ENCODE results near the gene C5orf58.

Gene C5orf58

DNA sequence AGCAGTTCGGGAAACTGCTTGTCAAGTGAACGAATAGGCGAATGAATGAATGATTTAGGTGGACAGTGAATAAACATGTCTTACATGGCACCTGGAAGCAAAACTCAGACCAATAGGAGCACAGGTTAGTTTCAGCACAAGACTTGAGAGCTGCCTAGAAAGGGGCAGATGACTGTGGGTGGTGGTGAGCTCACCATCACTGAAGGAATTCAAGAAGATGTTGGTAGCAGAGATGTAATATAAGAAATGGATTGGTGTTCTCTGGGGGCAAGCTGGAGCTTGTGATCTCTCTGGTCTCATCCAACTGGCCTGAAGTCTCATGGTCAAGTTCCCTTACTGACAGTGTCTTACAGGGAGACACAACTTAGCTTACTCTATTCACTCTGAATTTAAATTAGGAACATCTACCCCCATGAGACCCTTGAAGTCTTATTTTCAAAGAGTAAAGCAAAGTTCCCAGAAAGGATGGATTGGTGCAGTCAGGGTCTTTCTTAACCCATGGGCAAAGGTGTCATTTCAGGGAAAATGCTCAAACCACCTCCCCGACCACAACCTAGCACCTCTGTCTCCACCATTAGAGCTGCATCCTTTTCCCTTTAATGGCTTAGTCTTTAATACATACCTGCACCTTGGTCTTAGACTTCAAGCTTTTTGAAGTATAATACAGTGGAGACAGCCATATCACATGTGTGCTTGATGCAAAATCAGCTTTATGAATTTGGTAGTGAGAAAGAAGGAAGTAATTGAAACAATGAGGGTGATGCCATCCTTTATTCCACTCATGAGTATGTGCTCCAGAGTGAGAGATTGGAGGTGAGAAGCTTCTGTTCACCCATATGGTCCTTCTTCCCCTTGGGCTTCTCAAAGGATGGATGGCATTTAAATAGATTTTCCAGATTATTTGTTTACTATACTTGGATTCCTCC is 59.7 kb downstream of the C5orf58 start:
- H3K27me3 Mint-ChIP-seq = no peaks in the 10 kb centered on the region
- peak overlapping the region; percentile 95 for H3K27ac Mint-ChIP-seq
- peak overlapping the region; percentile 99 for H3K4me3 Mint-ChIP-seq
- H3K36me3 Mint-ChIP-seq (ENCODE audit: low read depth) = peaks cover 100% of the 10 kb centered on the region
- no peaks in the 10 kb centered on the region for H3K9me3 Mint-ChIP-seq
- H3K4me1 Mint-ChIP-seq (ENCODE audit: low read depth) = peaks cover 87% of the 10 kb centered on the region

DNA sequence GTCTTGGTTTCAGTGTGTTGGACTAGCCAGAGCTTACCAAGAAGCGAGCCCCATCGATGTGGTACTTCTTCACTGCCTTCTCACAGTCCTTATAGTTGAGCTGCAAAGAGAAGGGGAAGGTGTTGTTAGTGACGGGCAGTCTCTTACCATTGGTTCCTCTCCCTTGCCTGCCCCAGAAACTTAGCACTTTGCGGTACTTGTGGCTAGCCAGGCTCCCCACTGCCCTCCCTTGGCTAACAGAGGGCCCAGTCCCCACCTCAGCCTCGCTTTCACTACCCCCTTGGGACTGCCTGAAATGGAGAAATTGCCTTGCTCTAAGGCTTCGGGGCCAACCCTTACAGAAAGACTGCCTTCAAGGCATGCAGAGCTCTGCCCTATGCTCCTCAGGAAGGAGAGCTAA is 60.5 kb downstream of the C5orf58 start:
- peaks cover 87% of the 10 kb centered on the region for H3K4me1 Mint-ChIP-seq (ENCODE audit: low read depth)
- peak overlapping the region; percentile 95 for H3K27ac Mint-ChIP-seq
- no peaks in the 10 kb centered on the region for H3K27me3 Mint-ChIP-seq
- peak overlapping the region; percentile 99 for H3K4me3 Mint-ChIP-seq
- no peaks in the 10 kb centered on the region for H3K9me3 Mint-ChIP-seq
- H3K36me3 Mint-ChIP-seq (ENCODE audit: low read depth) = peaks cover 93% of the 10 kb centered on the region

DNA sequence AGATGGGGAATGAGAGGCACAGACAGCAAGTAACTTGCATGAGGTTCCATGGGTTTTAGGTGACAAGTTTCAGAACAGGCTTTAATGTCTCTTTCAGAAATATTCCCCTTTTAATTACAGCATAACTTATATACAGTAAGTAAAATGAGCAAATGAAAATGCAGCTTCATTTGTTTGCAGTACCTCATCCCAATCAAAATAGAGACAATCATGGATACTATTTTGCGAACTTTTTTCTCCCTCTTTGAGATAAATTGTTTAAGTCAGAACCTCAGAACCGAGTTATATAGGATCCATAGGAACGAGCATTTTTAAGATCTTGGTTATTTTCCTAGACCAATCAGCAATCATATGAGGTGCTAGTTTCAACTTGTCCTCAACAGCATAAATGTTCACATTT is 61.3 kb downstream of the C5orf58 start:
- peak overlapping the region; percentile 95 for H3K27ac Mint-ChIP-seq
- peaks cover 86% of the 10 kb centered on the region for H3K36me3 Mint-ChIP-seq (ENCODE audit: low read depth)
- peaks cover 85% of the 10 kb centered on the region for H3K4me1 Mint-ChIP-seq (ENCODE audit: low read depth)
- no peaks in the 10 kb centered on the region for H3K27me3 Mint-ChIP-seq
- peak overlapping the region; percentile 99 for H3K4me3 Mint-ChIP-seq
- no peaks in the 10 kb centered on the region for H3K9me3 Mint-ChIP-seq

DNA sequence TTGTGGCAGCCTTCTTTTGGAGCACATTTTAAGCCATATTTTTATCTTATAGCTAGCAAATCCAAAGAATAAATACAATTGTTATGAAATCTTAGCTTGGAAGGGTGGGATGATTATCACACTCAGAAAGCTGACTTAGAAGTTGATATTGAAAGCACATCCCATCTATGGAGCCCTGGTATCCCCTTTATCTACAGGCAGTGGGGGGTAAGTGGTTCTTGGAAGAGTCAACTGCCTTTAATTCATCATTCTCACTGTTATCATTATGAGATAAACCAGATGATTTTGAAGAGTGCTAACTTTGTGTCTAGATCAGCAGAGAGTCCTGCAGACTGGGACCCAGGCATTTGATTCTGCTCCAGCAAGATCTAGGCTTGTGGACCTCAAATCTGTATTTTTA is 61.8 kb downstream of the C5orf58 start:
- Mint-ChIP-seq H3K9me3 (no peaks in the 10 kb centered on the region), H3K36me3 (ENCODE audit: low read depth) (peaks cover 81% of the 10 kb centered on the region), H3K27ac (peak overlapping the region; percentile 95), H3K27me3 (no peaks in the 10 kb centered on the region), H3K4me3 (peak overlapping the region; percentile 99), H3K4me1 (ENCODE audit: low read depth) (peaks cover 85% of the 10 kb centered on the region)

Measured in stimulated activated naive CD8-positive, alpha-beta T cell treated with anti-CD3 and anti-CD28 coated beads, Interleukin-15, Interleukin-2, amounts not matched to agents 100 ng/mL and 50 ng/mL, for 24 hours (primary cell).